Measurements from ENCODE around the gene ADAMTS12.

ADAMTS12 gene

DNA sequence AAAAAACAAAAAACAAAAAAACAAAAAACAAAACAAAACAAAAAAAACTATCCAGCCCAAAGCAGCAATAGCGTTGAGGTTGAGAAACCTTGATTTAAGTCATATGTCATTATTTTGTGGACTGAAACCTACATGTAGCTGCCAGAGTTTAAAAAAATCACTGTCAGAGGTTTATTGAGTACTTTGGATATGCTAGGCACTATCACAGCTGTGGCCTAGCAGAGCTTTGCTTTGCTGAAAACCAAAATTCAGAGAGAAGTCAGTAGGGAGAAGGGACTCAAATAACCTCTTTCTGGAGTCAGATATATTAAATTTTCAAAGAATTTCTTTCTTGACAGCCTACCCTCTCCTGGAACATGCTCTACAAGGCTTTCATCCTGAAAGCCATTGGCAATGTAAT, 299.5 kb downstream of the ADAMTS12 start:
- Histone ChIP-seq H3K4me1 (ENCODE audit: control insufficient read depth in 1 of 2, insufficient read depth in 1 of 2, low read depth in 1 of 2, low read length in 1 of 2) (no peaks in the 10 kb centered on the region), H3K27me3 (no peaks in the 10 kb centered on the region), H3K9me3 (no peaks in the 10 kb centered on the region), H3K27ac (no peak overlapping the region), H3K36me3 (no peaks in the 10 kb centered on the region), H3K4me3 (ENCODE audit: low read depth in 1 of 2, low read length in 1 of 2) (no peak overlapping the region)
- TF ChIP-seq CTCF (IDR thresholded peaks at IDR 0.05) = no peak

GRCh38 chr5:33588654-33589372, 303.0 kb downstream of the ADAMTS12 start:
- no peak for TF ChIP-seq CTCF (IDR thresholded peaks at IDR 0.05)
- H3K36me3 ChIP-seq = no peaks in the 10 kb centered on the region
- H3K4me3 ChIP-seq (ENCODE audit: low read depth in 1 of 2, low read length in 1 of 2) = no peak overlapping the region
- H3K4me1 ChIP-seq (ENCODE audit: control insufficient read depth in 1 of 2, insufficient read depth in 1 of 2, low read depth in 1 of 2, low read length in 1 of 2) = no peaks in the 10 kb centered on the region
- H3K27me3 ChIP-seq = no peaks in the 10 kb centered on the region
- H3K27ac ChIP-seq = no peak overlapping the region
- H3K9me3 ChIP-seq = no peaks in the 10 kb centered on the region

- Histone ChIP-seq H3K9me3 (no peaks in the 10 kb centered on the region), H3K4me3 (ENCODE audit: low read depth in 1 of 2, low read length in 1 of 2) (no peak overlapping the region), H3K27ac (no peak overlapping the region), H3K27me3 (no peaks in the 10 kb centered on the region), H3K4me1 (ENCODE audit: control insufficient read depth in 1 of 2, insufficient read depth in 1 of 2, low read depth in 1 of 2, low read length in 1 of 2) (no peaks in the 10 kb centered on the region), H3K36me3 (no peaks in the 10 kb centered on the region)
- no peak for TF ChIP-seq CTCF (IDR thresholded peaks at IDR 0.05)
Observed at GRCh38 chr5:33583332-33583731, 308.5 kb downstream of the ADAMTS12 start.

GRCh38 chr5:33582417-33582816, 309.4 kb downstream of the ADAMTS12 start:
- H3K4me1 ChIP-seq (ENCODE audit: control insufficient read depth in 1 of 2, insufficient read depth in 1 of 2, low read depth in 1 of 2, low read length in 1 of 2) = no peaks in the 10 kb centered on the region
- no peak for TF ChIP-seq CTCF (IDR thresholded peaks at IDR 0.05)
- no peak overlapping the region for H3K27ac ChIP-seq
- no peaks in the 10 kb centered on the region for H3K9me3 ChIP-seq
- H3K36me3 ChIP-seq = no peaks in the 10 kb centered on the region
- H3K27me3 ChIP-seq = no peaks in the 10 kb centered on the region
- no peak overlapping the region for H3K4me3 ChIP-seq (ENCODE audit: low read depth in 1 of 2, low read length in 1 of 2)

DNA sequence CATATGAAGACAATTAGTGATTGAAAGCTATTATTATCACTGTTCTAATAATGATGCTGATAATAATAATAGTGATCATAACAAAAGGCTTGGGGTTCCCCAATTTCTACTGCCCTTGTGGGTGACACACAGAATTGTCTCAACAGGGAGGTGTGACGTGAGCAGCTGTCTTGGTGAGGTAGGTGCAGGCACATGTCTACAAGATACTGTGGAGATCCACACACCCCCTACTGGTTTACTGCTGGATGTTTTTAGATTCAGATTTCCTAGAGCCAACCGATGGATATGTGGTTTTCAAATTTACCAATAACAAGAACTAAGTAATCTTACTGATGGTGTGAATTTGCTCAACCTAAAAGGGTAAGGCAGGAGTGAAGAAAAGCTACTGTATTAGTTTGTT, 312.0 kb downstream of the ADAMTS12 start:
- Histone ChIP-seq H3K4me1 (ENCODE audit: control insufficient read depth in 1 of 2, insufficient read depth in 1 of 2, low read depth in 1 of 2, low read length in 1 of 2) (no peaks in the 10 kb centered on the region), H3K4me3 (ENCODE audit: low read depth in 1 of 2, low read length in 1 of 2) (no peak overlapping the region), H3K27me3 (no peaks in the 10 kb centered on the region), H3K36me3 (no peaks in the 10 kb centered on the region), H3K27ac (no peak overlapping the region), H3K9me3 (no peaks in the 10 kb centered on the region)
- no peak for TF ChIP-seq CTCF (IDR thresholded peaks at IDR 0.05)
